Renal cortical epithelial cell (primary cell): ENCODE data around the gene IQCN. TPM values are rescaled to one million over a fixed set of nuclear protein-coding genes. Genes with fewer than 3 reads are reported as not detected.
A peak's percentile ranks its signal among the peaks of the same experiment; 100 is the strongest.

Experiments used
- DNase-seq: peaks from one replicate; pipeline ENCODE4 v3.0.0-alpha.2; 2011; ENCODE audit warnings: low read depth
- total RNA-seq: library from RNA; depleted of rRNA; stranded (reverse); fragments of >200 nt; gene quantifications from 2 replicates; pipeline ENCODE4 v1.2.3, GENCODE V29; 2014

The IQCN gene
- total RNA-seq, 1 donor from 2014 or later: 0.50 TPM

DNA sequence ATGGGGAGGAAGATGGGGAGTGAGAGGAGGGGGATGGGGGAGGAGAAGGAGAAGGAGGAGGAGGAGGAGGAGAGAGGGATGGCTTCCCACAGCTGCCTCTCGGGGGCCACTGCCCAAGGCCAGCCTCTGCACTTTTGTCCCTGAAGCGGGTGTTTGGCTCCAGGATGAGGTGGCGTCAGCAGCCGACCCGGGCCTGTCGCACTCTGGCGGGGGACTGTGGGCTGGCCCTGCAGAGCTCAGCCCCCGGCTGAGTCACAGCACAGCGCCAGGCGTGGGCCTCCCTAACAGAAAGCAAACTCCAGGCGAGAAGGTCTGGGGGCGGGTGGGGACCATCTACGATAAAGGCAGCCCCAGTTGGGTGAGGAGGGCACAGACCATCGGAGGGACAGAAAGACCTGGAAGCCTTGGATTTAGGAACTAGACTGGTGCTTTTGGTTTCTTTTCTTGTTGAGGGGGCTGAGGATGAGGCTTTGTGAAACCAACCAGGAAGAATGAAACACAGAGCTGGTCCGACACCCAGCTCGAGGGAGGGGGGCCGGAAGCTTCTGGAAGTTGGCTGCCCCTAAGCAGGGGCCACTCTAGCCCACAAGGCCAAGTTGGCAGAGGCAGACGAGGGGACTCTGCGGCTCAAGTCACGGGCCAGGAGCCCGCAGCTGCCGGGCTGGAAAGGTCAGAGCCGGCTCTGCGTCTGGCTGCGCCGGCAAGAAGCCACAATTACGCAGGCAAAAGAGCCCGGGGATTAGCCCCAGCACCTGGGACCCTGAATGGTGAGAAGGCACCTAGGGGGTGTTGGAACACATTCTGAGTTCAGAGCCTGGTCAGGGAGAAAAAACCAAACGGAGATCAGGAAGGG is 30.4 kb upstream of the IQCN start:
- DNase-seq: peak; percentile 54

DNA sequence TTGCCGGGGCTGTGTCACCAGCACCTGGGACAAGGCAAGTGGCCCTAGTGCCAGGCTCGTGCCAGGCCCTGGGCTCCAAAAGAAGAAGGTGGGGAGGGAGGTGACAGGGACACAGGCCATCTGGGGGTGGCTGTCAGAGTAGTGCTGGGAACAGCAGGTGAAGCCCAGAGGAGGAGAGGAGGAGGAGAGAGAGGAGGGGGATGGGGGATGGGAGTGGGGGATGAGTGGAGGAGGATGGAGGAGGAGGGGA is 29.9 kb upstream of the IQCN start:
- no peak for DNase-seq

DNA sequence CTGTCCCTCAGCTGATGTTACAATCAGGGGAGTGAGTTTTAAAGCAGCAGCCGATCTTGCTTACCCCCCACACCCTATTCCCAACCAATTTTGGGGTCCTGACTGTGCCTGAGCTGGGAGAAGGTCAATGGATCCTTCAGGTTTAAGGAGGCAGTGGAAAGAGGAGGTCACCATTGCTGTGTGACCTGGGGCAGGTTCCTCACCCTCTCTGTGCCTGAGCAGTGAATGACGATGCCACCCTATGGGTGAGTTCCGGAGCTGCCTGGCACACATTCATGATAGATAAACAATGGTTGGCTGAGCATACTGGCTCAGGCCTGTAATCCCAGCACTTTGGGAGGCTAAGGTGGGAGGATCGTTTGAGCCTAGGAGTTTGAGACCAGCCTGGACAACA is 27.5 kb upstream of the IQCN start:
- no peak for DNase-seq

DNA sequence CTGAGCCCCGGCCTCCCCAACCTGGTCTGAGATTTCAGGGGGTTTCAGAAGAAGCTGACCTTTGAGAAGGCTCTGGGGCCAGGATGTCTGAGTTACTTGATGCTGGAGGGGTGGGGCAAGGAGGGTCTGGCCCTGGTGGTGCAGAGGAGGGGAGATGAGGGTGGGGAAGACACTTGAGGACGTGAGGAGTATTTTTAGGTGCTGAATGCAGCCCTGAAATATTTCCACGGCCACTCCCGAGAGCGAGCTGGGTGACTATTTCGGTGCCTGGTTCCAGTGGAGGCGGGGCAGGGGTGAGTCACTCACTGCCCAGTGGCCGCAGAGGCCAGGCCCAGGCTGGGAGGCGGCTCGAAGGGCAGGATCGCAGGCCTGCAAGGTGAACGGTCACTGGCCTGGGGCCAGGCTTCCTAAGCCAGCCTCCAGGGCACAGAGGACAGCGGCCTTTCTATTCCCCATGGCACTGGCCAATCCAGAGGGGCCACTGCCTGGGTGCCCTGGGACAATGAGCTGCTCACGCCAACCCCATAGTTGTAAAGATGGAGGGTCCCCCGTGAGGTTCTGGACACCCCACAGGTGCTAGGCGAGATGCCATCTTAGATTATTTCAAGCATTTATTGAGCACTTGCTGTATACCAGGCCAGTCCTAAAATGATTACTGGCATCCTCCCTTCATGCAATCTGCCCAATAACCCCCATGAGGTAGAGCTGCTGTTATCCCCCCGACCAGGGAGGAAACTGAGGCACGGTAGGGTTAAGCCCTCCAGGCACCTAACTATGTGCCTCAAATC is 26.9 kb upstream of the IQCN start:
- peak; percentile 69 for DNase-seq

DNA sequence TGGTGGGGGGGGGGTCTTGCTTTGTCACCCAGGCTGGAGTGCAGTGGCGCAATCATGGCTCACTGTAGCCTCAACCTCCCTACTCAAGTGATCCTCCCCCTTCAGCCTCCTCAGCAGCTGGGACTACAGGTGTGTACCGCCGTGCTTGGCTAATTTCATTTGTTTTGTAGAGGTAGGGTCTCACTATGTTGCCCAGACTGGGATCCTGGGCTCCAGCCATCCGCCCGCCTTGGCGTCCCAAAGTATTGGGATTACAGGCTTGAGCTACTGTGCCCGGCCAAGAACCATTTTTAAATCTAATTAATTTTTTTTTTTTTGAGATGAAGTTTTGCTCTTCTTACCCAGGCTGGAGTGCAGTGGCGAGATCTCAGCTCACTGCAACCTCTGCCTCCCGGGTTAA is 25.4 kb upstream of the IQCN start:
- DNase-seq: no peak

DNA sequence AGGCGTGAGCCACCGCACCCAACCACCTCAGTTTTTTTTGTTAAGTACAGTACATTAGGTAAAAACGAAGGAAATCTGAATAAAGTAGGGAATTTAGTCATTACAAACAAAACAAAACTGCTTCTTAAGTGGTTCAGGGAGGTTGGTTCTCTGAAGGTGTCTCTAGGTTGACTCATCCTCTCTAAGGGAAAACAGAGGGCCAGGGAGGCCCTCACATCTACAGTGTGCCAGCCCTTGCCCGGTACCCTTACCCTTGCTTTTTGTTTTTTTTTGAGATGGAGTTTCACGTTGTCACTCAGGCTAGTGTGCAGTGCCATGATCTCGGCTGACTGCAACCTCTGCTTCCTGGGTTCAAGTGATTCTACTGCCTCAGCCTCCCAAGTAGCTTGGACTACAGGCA is 24.3 kb upstream of the IQCN start:
- peak; percentile 49 for DNase-seq

DNA sequence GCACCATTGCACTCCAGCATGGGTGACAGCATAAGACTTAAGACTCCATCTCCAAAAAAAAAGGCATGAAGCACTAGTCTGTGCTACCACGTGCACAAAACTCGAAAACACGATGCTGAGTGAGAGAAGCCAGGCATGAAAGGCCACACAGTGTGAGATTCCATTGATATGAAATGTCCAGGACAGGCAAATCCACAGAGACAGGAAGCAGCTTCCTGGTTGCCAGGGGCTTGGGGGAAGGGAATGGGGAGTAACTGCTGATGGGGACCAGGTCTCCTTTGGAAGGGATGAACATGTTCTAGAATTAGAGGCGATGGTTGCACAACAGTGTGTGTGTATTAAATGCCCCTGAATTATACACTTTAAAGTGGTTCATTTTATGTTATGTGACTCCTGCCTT is 23.1 kb upstream of the IQCN start:
- no peak for DNase-seq

DNA sequence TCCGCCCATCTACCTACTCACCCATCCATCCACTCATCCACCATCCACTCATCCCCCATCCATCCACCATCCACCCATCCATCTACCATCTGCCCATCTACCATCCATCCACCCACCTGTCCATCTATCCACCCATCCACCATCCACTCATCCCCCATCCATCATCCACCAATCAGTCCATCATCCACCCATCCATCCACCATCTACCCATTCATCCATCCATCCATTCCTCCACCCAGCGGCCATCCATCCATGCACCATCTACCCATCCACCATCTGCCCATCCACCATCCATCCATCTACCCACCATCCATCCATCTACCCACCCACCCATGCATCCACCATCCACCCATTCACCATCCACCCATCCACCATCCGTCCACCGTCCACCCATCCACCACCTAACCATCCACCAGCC is 20.8 kb upstream of the IQCN start:
- no peak for DNase-seq

DNA sequence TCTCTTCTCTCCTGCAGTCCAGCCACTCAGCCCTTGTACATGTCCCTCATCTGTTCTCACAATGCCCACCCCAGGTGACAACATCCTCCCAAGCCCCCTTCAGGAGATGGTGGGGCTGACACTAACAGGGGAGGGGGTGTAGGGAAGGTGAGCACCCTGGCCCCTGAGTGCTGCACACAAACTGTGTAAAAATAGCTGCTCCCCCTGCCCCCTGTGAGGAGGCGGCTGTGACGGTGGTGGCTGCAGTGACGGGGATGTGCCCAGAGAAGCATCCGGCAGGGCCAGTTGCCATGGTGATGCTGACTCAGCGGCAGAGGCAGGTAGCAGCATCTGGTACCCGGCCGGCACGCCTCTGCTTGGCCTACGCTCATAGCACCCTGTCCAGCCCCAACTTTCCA is 20.2 kb upstream of the IQCN start:
- DNase-seq: no peak

DNA sequence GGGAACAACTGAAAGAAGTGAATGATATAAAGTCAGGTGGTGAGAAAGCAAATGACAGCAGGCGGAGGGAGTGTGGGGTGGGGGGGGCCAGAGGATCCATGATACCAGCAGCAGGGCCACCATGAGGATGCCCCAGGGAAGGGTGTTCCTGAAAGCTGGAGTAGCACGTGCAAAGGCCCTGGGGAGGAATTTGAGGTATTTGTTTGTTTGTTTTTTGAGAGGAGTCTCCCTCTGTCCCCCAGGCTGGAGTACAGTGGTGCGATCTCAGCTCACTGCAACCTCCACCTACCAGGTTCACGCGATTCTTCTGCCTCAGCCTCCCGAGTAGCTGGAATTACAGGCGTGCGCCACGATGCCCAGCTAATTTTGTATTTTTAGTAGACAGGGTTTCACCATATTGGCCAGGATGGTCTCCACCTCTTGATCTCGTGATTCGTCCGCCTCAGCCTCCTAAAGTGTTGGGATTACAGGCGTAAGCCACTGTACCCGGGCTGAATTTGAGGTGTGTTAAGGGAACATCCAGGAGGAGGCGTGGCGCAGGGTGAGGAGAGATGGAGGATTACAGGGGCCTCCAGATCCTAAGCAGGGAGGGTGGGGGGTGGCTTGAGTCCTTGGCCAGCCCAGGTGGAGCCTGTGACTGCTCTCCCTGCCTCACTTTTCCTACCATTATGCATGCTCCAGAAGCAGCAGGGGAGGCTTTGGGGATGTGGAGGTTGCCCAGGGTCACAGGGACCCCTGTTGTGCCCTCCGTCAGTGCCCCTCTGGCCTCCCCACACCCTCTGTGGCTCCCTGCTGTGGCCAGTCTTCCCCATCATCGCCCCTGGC is 19.6 kb upstream of the IQCN start:
- DNase-seq: no peak

DNA sequence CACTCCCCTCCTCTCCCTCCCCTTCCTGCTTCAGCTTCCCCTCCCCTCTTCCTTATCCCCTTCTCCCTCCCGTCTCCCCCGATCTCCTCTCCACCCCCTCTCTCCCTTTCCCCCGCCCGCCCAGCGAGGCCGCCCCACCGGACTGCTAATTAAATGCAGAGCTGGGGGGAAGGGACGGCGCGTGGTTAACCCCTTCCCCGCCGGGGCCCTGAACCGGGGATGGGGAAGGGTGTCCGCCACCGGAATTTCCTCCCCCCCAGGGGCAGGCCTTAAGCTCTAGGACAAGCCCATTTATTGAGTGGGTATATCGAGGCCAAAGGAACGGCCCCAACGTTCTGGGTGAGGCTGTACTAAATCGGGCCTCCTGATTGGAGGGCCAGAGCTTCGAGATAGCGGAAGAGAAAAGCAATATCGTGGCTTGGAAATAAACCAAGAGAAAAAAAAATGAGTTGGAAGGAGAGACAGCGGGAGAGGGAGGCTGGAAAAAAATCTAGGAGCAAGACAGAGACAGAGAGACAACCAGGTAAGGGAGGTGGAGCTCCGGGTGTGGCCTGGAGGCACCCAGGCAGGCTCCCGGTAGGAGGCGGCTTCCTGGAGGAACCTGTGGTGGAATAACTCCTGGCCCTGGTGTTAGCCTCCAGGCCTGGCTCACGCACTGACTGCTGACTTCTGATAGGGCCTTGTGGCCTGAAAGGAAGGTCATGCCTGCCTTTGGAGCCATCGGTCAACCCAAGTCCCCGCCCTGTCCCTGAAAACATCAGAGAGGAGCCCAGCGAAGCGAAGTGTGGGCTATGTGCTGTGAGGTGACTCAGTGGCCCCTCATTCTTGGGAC is 18.8 kb upstream of the IQCN start:
- DNase-seq: peak; percentile 60

DNA sequence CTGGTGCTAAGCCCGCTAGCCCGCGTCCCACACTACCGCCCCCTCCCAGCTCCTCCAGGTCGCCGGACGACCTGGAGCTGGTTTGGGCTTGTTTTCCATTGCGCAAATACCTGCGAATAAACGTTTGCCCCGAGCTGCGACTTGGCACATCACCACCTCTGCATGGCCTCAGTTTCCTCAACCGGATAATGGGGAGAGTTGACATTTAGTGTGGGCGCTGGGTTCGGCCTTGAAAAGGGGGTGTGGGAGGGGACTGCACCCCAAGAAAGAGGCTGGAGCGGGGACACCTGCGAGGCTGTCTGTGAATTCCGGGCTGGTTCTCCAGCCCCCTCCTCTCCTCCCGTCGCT is 18.2 kb upstream of the IQCN start:
- peak; percentile 50 for DNase-seq

DNA sequence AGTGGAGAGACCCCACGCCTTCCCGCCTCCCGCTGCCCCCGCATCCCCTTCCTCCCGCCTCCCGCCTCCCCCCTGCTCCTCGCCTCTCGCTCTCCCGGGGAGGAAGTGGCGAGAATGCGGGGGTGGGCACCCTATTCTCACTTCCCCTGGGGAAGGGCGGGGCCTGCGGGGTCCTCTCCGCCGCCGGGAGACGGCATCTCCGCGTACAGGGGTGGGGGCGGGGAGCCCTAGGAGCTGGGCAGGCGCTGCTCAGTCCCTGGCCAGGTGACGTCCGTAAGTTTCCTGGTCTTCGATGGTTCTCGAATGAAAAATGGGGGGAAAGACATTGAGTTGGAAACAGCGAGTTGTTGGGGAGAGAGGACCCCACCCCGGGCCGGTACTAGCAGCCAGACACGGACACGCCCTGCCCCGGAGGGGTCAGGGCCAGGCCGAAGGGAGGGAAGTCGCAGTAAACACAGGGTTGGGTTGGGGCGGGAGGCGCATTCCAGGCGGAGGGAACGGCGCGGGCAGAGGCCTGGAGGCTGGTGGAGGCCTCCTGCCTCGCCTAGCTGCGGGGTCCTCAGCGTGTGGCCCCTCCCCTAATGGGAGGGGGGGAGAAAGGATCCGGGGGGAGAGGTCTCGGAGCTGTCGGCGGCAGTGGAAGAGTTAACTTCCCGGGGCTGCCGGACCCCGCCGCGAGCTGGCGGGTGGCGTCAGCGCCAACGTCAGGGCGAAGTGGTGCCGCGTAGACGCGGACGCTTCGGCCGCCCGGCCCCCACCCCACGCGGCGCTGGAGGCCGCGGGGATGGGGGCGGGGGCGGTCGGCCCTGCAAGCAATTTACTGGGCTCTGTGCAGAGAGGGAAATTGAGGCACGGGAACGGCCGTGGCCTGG is 17.6 kb upstream of the IQCN start:
- DNase-seq: peak; percentile 47

DNA sequence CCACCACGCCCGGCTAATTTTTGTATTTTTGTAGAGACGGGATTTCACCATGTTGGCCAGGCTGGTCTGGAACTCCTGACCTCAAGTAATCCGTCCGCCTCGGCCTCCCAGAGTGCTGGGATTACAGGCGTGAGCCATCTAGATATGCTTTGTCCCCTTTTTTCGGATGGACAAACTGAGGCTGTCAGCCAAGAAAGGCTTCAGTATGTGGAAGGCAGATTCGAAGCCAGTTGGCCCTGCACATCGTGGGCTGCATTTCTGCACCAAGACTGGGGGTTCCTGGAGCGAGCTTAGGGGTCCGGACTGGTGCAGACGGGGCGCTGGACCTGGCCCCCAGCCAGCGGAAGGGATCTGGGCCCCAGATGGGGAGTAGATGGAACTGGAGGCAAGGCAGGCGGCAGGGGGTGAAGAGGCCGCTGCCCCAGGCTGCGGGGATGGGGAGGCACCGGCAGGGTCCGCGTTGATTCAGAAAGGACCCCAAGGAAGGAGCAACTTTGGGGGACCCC is 16.8 kb upstream of the IQCN start:
- DNase-seq: no peak

DNA sequence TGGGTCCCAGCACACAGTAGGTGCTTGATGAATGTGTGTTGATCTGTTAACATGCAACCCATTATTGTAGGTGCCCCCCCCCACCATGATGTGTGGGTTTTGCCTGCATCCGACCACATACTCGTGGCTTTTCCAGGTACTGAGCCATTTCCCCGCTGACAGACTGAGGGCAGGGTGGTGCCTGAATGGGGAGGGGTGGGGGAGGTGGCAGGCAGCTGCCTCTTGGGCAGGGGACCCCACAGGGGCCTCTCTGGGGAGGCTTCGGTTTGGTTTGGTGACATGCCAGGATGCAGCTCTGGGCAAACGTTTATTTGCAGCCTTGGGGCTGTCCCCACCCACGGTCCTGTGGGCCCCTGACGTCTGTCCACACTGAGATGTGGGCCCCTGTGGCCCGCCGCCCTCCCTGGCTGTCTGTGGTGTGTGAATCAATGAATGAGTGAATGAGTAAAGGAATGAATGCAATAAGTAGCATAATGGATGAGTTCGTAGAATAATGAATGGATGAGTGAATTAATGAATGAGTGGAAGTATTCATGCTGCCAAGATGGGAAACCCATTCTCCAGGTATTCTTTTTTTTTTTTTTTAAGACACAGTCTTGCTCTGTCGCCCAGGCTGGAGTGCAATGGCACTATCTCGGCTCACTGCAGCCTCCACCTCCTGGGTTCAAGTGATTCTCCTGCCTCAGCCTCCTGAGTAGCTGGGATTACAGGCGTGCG is 16.2 kb upstream of the IQCN start:
- DNase-seq: no peak

DNA sequence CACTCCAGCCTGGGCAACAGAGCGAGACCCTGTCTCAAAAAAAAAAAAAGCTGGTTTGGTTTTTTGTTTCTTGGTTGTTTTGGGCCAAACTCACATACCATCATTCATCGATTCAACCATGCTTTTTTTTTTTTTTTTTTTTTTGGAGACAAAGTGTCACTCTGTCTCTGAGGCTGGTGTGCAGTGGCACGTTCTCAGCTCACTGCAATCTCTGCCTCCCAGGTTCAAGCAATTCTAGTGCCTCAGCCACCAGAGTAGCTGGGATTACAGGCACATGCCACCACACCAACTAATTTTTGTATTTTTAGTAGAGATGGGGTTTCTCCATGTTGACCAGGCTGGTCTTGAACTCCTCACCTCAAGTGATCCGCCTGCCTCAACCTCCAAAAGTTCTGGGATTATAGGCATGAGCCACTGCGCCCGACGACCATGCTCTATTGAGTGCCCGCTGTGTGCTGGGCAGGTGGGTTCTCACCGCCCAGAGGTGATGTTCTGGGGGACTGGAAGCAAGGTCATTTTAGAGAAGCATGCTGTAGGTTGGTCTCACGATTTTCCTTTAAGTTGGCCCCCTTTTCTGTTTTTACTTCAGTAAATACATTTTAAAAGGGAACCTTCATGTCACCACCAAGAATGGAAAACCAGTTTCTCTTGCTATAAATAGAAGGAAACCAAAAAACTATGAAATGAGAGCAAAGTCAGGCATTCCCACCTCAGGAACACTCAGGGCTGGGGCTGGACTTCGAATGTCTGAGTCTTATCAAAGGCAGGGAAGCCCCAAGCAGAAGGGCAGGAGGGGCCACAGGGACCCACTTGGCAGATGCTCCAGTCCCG is 15.4 kb upstream of the IQCN start:
- no peak for DNase-seq

DNA sequence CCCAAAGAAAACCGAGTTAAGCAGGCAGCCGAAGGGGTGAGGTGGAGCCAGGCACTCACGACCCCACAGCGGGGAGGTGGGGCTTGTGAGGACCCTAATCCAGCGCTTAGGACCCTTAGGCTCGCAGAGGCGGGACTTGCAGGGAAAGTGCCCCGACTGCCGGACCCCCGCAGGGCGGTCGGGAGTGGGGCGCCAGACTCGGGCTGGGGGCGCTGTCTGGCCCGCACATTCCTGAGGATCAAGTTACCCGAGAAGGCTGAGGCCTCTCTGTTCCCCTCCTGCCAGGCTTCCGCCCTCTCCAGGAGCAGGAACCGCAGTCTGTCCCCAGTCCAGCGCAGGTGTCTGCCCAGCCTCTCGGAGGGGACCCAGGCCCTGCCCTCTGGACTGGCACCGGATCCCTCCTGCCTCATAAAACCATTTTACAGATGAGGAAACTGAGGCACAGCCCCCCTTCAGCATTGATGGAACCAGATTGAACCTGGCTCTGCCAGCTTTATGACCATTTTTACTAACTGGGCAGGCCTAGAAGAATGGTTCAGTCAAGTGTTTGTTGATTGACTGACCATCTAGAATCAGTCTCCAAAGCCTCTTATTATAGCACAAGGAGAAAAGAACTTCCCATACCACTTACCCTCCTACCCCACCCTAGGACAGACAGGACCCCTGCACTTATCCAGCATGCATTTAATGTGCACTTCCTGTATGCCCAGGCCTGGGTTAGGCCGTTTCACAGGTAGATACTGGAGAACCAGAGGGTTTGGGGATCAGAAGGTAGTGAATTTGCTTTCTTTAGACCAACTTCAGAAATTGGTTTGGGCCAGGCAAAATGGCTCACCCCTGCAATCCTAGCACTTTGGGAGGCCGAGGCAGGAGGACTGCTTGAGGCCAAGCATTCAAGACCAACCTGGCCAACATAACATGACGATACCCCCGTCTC is 13.9 kb upstream of the IQCN start:
- no peak for DNase-seq
